GM23338 (cell line): ENCODE data around the gene INPP4B. TPM values are rescaled to one million over a fixed set of nuclear protein-coding genes. Genes with fewer than 3 reads are reported as not detected.

Experiments
- ATAC-seq: fragments of 200-7000 bp; cut with Tn5 transposase; 3 replicates; pipeline ENCODE4 v1.9.1; 2020
- DNase-seq: peaks from one replicate; pipeline ENCODE4 v3.0.0-alpha.2; 2015; ENCODE audit warnings: low spot score
- H2AFZ ChIP-seq: fragments of 200-600 bp; sonication (generic); 2 replicates; pipeline ENCODE4 v1.8.0; 2016; ENCODE audit warnings: antibody characterized with exemption, mild to moderate bottlenecking, moderate library complexity
- H3F3A ChIP-seq: fragments of 200-600 bp; sonication (generic); replicated peaks from 2 replicates; pipeline ENCODE4 v1.8.0; 2017; ENCODE audit warnings: antibody characterized with exemption, mixed run types, low read depth
- H3K27ac ChIP-seq: fragments of 200-600 bp; sonication (generic); 2 replicates; pipeline ENCODE4 v1.6.1; 2016; ENCODE audit warnings: low read depth
- H3K27me3 ChIP-seq: fragments of 200-600 bp; sonication (generic); 2 replicates; pipeline ENCODE4 v1.8.0; 2016; ENCODE audit warnings: mild to moderate bottlenecking, mixed run types, moderate library complexity; ENCODE audit not compliant: insufficient read depth
- H3K36me3 ChIP-seq: fragments of 200-600 bp; sonication (generic); 2 replicates; pipeline ENCODE4 v1.8.0; 2016; ENCODE audit warnings: mild to moderate bottlenecking; ENCODE audit not compliant: insufficient read depth
- H3K4me1 ChIP-seq: fragments of 200-600 bp; sonication (generic); 2 replicates; pipeline ENCODE4 v1.8.0; 2016; ENCODE audit warnings: mild to moderate bottlenecking, moderate library complexity; ENCODE audit not compliant: insufficient read depth
- H3K4me2 ChIP-seq: fragments of 200-600 bp; sonication (generic); 2 replicates; pipeline ENCODE4 v1.7.1; 2017; ENCODE audit warnings: mixed run types
- H3K4me3 ChIP-seq: fragments of 200-600 bp; sonication (generic); 2 replicates; pipeline ENCODE4 v1.6.1; 2016; ENCODE audit warnings: mixed run types
- H3K79me2 ChIP-seq: fragments of 200-600 bp; sonication (generic); replicated peaks from 2 replicates; pipeline ENCODE4 v1.8.0; 2017; ENCODE audit warnings: mild to moderate bottlenecking; ENCODE audit not compliant: insufficient read depth
- H3K9me2 ChIP-seq: fragments of 200-600 bp; sonication (generic); 2 replicates; pipeline ENCODE4 v1.8.0; 2017; ENCODE audit not compliant: insufficient read depth
- H4K20me1 ChIP-seq: fragments of 200-600 bp; sonication (generic); replicated peaks from 2 replicates; pipeline ENCODE4 v1.8.0; 2017; ENCODE audit warnings: mild to moderate bottlenecking; ENCODE audit not compliant: insufficient read depth
- H3K27ac Mint-ChIP-seq: 2 replicates; pipeline ENCODE4 v1.8.0; 2020; ENCODE audit warnings: inconsistent platforms, mild to moderate bottlenecking, moderate library complexity, mixed read lengths
- H3K27me3 Mint-ChIP-seq: 3 replicates; pipeline ENCODE4 v1.8.0; 2022; ENCODE audit warnings: low read depth, mild to moderate bottlenecking, moderate library complexity, mixed read lengths, inconsistent platforms; ENCODE audit not compliant: insufficient read depth, poor library complexity
- H3K36me3 Mint-ChIP-seq: 3 replicates; pipeline ENCODE4 v1.8.0; 2021; ENCODE audit warnings: low read depth, mild to moderate bottlenecking, inconsistent platforms, moderate library complexity, mixed read lengths
- H3K4me1 Mint-ChIP-seq: 3 replicates; pipeline ENCODE4 v1.8.0; 2020; ENCODE audit warnings: mild to moderate bottlenecking, inconsistent platforms, mixed read lengths
- H3K4me3 Mint-ChIP-seq: 3 replicates; pipeline ENCODE4 v1.8.0; 2021; ENCODE audit warnings: moderate library complexity, mild to moderate bottlenecking, inconsistent platforms, mixed read lengths
- H3K9me3 Mint-ChIP-seq: 3 replicates; pipeline ENCODE4 v1.8.0; 2020; ENCODE audit warnings: moderate library complexity, mild to moderate bottlenecking, inconsistent platforms, mixed read lengths
- CREB1 ChIP-seq: fragments of 250-450 bp; sonication (Bioruptor Pico); IDR thresholded peaks from 2 replicates; pipeline ENCODE4 v1.5.0; 2020; ENCODE audit warnings: low read depth, mild to moderate bottlenecking, moderate library complexity
- EZH2 ChIP-seq: fragments of 200-600 bp; sonication (generic); IDR thresholded peaks from one replicate; pipeline ENCODE4 v1.8.0; 2017; ENCODE audit warnings: antibody characterized with exemption, mild to moderate bottlenecking, low read depth; ENCODE audit not compliant: unreplicated experiment
- EZH2phosphoT487 ChIP-seq: fragments of 200-600 bp; sonication (generic); IDR thresholded peaks from one replicate; pipeline ENCODE4 v1.8.1; 2018; ENCODE audit warnings: antibody characterized with exemption; ENCODE audit not compliant: unreplicated experiment
- JUNB ChIP-seq: IDR thresholded peaks from one replicate; pipeline ENCODE4 v1.6.1; 2016; ENCODE audit warnings: antibody characterized with exemption; ENCODE audit not compliant: unreplicated experiment
- NANOG ChIP-seq: IDR thresholded peaks from 2 replicates; pipeline ENCODE4 v1.6.1; 2016; ENCODE audit warnings: antibody characterized with exemption, borderline replicate concordance
- POLR2AphosphoS5 ChIP-seq: IDR thresholded peaks from 2 replicates; pipeline ENCODE4 v1.6.1; 2016; ENCODE audit warnings: antibody characterized with exemption, low read depth
- STAT1 ChIP-seq: IDR thresholded peaks from one replicate; pipeline ENCODE4 v1.6.1; 2016; ENCODE audit warnings: antibody characterized with exemption; ENCODE audit not compliant: unreplicated experiment
- ZNF114 ChIP-seq: fragments of 250-450 bp; sonication (Bioruptor Pico); IDR thresholded peaks from 2 replicates; pipeline ENCODE4 v1.5.0; 2020; ENCODE audit warnings: mild to moderate bottlenecking, moderate library complexity
- ZNF331 ChIP-seq: fragments of 250-450 bp; sonication (Bioruptor Pico); IDR thresholded peaks from 2 replicates; pipeline ENCODE4 v1.5.0; 2020; ENCODE audit warnings: low read depth, mild to moderate bottlenecking, moderate library complexity
- polyA plus RNA-seq: library from polyadenylated mRNA; unstranded; fragments of >200 nt; fragmentation: Nextera tagmentation; extraction: Ambion mirVana; gene quantifications from 2 replicates; pipeline ENCODE4 v1.2.1, GENCODE V29; 2016
- total RNA-seq: library from RNA; depleted of rRNA; stranded (reverse); fragments of >200 nt; shearing (Covaris generic); gene quantifications from 2 replicates; pipeline ENCODE4 v1.2.3, GENCODE V29; 2014
- TF ChIP-seq, protein P1 (sequence below): fragments of 250-450 bp; sonication (Bioruptor Pico); IDR thresholded peaks from 2 replicates; pipeline ENCODE4 v1.5.0; 2020; ENCODE audit warnings: mild to moderate bottlenecking, moderate library complexity
- TF ChIP-seq, protein P2 (sequence below): IDR thresholded peaks from 2 replicates; pipeline ENCODE4 v1.6.1; 2016; ENCODE audit warnings: antibody characterized with exemption
- TF ChIP-seq, protein P3 (sequence below), 2 experiments: fragments of 200-600 bp in 1 of 2; sonication (generic) in 1 of 2; conservative IDR thresholded peaks; 2 replicates each; pipeline versions ENCODE4 v1.5.1 to v1.6.1; 2016 to 2017; ENCODE audit warnings: antibody characterized with exemption in 2 of 2, low read depth in 2 of 2, mild to moderate bottlenecking in 2 of 2, moderate library complexity in 1 of 2
- TF ChIP-seq, protein P4 (sequence below): IDR thresholded peaks from one replicate; pipeline ENCODE4 v1.6.1; 2018; ENCODE audit warnings: antibody characterized with exemption; ENCODE audit not compliant: unreplicated experiment

INPP4B gene
- total and polyA plus RNA-seq, 2 experiments from 2014 or later: 0.11 to 0.14 TPM

DNA sequence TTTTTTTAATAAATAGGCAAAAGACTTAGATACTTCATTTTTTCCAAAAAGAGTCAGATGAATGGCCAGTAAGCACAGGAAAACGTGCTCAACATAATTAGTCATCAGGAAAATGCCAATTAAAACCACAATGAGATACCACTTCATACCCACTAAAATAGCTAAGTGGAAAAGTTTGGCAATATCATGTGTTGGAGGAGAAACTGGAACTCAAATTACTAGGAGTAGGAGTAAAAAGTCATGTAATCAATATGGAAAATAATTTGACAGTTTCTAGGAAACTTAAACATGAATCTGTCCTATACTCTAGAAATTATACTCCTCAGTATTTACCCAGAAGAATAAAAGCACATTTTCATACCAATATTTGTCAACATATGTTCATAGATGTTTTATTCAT lies 449.8 kb downstream of the INPP4B start:
- H3K27me3 Mint-ChIP-seq: peaks cover 2% of the 10 kb centered on the region
- Histone ChIP-seq H4K20me1 (no peaks in the 10 kb centered on the region), H3K4me1 (peaks cover 17% of the 10 kb centered on the region; the same call in 1 of the 2 replicates), H3K79me2 (no peaks in the 10 kb centered on the region), H3K27ac (no peak overlapping the region), H3K27me3 (no peaks in the 10 kb centered on the region), H3K4me2 (no peak overlapping the region), H2AFZ (no peak overlapping the region), H3F3A (no peaks in the 10 kb centered on the region), H3K4me3 (no peak overlapping the region), H3K9me2 (no peaks in the 10 kb centered on the region; the same call in 1 of the 2 replicates), H3K36me3 (no peaks in the 10 kb centered on the region)
- no peak overlapping the region for H3K27ac Mint-ChIP-seq
- H3K36me3 Mint-ChIP-seq: no peaks in the 10 kb centered on the region
- peaks cover 15% of the 10 kb centered on the region for H3K4me1 Mint-ChIP-seq
- H3K9me3 Mint-ChIP-seq: no peaks in the 10 kb centered on the region
- no peak for ATAC-seq
- no peak overlapping the region for H3K4me3 Mint-ChIP-seq
- no peak for DNase-seq
- TF ChIP-seq, protein P1, sequence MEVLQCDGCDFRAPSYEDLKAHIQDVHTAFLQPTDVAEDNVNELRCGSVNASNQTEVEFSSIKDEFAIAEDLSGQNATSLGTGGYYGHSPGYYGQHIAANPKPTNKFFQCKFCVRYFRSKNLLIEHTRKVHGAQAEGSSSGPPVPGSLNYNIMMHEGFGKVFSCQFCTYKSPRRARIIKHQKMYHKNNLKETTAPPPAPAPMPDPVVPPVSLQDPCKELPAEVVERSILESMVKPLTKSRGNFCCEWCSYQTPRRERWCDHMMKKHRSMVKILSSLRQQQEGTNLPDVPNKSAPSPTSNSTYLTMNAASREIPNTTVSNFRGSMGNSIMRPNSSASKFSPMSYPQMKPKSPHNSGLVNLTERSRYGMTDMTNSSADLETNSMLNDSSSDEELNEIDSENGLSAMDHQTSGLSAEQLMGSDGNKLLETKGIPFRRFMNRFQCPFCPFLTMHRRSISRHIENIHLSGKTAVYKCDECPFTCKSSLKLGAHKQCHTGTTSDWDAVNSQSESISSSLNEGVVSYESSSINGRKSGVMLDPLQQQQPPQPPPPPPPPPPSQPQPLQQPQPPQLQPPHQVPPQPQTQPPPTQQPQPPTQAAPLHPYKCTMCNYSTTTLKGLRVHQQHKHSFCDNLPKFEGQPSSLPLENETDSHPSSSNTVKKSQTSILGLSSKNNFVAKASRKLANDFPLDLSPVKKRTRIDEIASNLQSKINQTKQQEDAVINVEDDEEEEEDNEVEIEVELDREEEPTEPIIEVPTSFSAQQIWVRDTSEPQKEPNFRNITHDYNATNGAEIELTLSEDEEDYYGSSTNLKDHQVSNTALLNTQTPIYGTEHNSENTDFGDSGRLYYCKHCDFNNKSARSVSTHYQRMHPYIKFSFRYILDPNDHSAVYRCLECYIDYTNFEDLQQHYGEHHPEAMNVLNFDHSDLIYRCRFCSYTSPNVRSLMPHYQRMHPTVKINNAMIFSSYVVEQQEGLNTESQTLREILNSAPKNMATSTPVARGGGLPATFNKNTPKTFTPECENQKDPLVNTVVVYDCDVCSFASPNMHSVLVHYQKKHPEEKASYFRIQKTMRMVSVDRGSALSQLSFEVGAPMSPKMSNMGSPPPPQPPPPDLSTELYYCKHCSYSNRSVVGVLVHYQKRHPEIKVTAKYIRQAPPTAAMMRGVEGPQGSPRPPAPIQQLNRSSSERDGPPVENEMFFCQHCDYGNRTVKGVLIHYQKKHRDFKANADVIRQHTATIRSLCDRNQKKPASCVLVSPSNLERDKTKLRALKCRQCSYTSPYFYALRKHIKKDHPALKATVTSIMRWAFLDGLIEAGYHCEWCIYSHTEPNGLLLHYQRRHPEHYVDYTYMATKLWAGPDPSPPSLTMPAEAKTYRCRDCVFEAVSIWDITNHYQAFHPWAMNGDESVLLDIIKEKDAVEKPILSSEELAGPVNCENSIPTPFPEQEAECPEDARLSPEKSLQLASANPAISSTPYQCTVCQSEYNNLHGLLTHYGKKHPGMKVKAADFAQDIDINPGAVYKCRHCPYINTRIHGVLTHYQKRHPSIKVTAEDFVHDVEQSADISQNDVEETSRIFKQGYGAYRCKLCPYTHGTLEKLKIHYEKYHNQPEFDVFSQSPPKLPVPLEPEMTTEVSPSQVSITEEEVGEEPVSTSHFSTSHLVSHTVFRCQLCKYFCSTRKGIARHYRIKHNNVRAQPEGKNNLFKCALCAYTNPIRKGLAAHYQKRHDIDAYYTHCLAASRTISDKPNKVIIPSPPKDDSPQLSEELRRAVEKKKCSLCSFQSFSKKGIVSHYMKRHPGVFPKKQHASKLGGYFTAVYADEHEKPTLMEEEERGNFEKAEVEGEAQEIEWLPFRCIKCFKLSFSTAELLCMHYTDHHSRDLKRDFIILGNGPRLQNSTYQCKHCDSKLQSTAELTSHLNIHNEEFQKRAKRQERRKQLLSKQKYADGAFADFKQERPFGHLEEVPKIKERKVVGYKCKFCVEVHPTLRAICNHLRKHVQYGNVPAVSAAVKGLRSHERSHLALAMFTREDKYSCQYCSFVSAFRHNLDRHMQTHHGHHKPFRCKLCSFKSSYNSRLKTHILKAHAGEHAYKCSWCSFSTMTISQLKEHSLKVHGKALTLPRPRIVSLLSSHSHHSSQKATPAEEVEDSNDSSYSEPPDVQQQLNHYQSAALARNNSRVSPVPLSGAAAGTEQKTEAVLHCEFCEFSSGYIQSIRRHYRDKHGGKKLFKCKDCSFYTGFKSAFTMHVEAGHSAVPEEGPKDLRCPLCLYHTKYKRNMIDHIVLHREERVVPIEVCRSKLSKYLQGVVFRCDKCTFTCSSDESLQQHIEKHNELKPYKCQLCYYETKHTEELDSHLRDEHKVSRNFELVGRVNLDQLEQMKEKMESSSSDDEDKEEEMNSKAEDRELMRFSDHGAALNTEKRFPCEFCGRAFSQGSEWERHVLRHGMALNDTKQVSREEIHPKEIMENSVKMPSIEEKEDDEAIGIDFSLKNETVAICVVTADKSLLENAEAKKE (CRISPR knock-in tag): no peak
- TF ChIP-seq, protein P2, sequence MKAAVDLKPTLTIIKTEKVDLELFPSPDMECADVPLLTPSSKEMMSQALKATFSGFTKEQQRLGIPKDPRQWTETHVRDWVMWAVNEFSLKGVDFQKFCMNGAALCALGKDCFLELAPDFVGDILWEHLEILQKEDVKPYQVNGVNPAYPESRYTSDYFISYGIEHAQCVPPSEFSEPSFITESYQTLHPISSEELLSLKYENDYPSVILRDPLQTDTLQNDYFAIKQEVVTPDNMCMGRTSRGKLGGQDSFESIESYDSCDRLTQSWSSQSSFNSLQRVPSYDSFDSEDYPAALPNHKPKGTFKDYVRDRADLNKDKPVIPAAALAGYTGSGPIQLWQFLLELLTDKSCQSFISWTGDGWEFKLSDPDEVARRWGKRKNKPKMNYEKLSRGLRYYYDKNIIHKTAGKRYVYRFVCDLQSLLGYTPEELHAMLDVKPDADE: no peak
- TF ChIP-seq NANOG (no peak), CREB1 (CRISPR knock-in tag) (no peak), EZH2 (no peak), POLR2AphosphoS5 (no peak), STAT1 (no peak), JUNB (no peak), EZH2phosphoT487 (no peak), ZNF331 (no peak), ZNF114 (no peak)
- TF ChIP-seq, protein P3, sequence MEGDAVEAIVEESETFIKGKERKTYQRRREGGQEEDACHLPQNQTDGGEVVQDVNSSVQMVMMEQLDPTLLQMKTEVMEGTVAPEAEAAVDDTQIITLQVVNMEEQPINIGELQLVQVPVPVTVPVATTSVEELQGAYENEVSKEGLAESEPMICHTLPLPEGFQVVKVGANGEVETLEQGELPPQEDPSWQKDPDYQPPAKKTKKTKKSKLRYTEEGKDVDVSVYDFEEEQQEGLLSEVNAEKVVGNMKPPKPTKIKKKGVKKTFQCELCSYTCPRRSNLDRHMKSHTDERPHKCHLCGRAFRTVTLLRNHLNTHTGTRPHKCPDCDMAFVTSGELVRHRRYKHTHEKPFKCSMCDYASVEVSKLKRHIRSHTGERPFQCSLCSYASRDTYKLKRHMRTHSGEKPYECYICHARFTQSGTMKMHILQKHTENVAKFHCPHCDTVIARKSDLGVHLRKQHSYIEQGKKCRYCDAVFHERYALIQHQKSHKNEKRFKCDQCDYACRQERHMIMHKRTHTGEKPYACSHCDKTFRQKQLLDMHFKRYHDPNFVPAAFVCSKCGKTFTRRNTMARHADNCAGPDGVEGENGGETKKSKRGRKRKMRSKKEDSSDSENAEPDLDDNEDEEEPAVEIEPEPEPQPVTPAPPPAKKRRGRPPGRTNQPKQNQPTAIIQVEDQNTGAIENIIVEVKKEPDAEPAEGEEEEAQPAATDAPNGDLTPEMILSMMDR (conservative IDR thresholded peaks at IDR 0.05; ENCODE audit: low read depth in 2 of 2): no peak
- TF ChIP-seq, protein P4, sequence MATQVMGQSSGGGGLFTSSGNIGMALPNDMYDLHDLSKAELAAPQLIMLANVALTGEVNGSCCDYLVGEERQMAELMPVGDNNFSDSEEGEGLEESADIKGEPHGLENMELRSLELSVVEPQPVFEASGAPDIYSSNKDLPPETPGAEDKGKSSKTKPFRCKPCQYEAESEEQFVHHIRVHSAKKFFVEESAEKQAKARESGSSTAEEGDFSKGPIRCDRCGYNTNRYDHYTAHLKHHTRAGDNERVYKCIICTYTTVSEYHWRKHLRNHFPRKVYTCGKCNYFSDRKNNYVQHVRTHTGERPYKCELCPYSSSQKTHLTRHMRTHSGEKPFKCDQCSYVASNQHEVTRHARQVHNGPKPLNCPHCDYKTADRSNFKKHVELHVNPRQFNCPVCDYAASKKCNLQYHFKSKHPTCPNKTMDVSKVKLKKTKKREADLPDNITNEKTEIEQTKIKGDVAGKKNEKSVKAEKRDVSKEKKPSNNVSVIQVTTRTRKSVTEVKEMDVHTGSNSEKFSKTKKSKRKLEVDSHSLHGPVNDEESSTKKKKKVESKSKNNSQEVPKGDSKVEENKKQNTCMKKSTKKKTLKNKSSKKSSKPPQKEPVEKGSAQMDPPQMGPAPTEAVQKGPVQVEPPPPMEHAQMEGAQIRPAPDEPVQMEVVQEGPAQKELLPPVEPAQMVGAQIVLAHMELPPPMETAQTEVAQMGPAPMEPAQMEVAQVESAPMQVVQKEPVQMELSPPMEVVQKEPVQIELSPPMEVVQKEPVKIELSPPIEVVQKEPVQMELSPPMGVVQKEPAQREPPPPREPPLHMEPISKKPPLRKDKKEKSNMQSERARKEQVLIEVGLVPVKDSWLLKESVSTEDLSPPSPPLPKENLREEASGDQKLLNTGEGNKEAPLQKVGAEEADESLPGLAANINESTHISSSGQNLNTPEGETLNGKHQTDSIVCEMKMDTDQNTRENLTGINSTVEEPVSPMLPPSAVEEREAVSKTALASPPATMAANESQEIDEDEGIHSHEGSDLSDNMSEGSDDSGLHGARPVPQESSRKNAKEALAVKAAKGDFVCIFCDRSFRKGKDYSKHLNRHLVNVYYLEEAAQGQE: no peak
